A549 (cell line): ENCODE measurements around the gene GPR37L1.

ENCODE experiments used
- CHD2 ChIP-seq: fragments of 150-350 bp; IDR thresholded peaks from 2 replicates; pipeline ENCODE4 v1.6.1; 2014; ENCODE audit warnings: low read length; ENCODE audit not compliant: partially characterized antibody
- CTCF ChIP-seq: fragments of >200 bp; sonication (Bioruptor Twin); formaldehyde crosslinking; IDR thresholded peaks from 3 replicates; pipeline ENCODE4 v1.5.1; 2016
- KDM1A ChIP-seq: fragments of 200-600 bp; sonication (generic); IDR thresholded peaks from 2 replicates; pipeline ENCODE4 v1.6.1; 2016; ENCODE audit warnings: low read depth, mild to moderate bottlenecking
- MAX ChIP-seq: IDR thresholded peaks from 2 replicates; pipeline ENCODE4 v1.6.1; 2012
- POLR2A ChIP-seq: IDR thresholded peaks from 2 replicates; pipeline ENCODE4 v1.6.1; 2012; ENCODE audit warnings: mild to moderate bottlenecking, low read length

GRCh38 chr1:202155478-202156021 lies 32.8 kb downstream of the GPR37L1 start:
- no peak for TF ChIP-seq CHD2
- no peak for TF ChIP-seq POLR2A
- no peak for TF ChIP-seq CTCF
- TF ChIP-seq KDM1A = no peak
- TF ChIP-seq MAX = no peak
